Fibroblast of the conjunctiva (primary cell): ENCODE data around the gene DHRS4L2.
"Not testable (repeated sequence)": the region's sequence is repeated elsewhere in the genome, so short reads cannot be mapped to it uniquely, and the experiment has no call there.

ENCODE experiments used
- DNase-seq: peaks from one replicate; pipeline ENCODE4 v3.0.0-alpha.2; 2010; ENCODE audit warnings: low read depth

Gene DHRS4L2

DNA sequence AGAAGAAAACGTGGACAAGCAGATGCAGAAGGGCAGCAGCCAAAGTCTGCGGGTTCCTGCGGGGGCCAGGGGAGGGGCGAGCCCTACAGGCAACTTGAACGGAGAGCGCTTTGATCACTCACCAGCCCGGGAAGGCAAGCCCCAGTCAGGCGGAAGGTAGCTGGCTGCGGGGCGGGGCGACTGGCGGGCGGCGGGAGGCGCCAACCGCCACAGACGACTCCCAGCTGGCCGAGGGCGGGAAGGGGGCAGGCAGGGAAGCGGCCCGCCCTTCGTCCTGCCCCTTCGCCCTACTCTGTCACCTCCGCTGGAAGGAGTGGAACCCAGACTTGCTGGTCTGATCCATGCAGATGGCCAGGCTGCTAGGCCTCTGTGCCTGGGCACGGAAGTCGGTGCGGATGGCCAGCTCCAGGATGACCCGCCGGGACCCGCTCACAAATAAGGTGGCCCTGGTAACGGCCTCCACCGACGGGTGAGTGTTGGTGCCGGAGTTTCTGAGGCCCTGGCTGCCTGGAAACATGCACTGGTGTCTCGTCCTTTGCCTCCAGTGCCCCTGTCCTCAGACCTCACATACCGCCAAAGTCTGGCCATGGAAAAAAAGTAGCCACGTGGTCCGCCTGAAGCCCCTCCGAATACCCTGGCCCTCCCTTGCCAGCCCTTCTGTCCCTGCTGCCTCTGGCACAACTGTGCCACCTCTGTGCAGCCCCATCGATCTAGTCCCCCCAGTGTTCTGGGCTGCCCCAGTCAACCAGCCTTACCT, at the start of gene DHRS4L2:
TSS of gene DHRS4L2 (plus strand) at position 323 of the 757 bp plus-strand sequence. CDS start at position 342, 19 bp downstream.
- not testable (repeated sequence) for DNase-seq

GRCh38 chr14:23939607-23940326, 49.0 kb upstream of the DHRS4L2 start:
- DNase-seq = no peak

- DNase-seq = no peak
Observed at GRCh38 chr14:23941230-23941629, 47.5 kb upstream of the DHRS4L2 start.

- no peak for DNase-seq
Observed at GRCh38 chr14:23941669-23942068, 47.1 kb upstream of the DHRS4L2 start.

DNA sequence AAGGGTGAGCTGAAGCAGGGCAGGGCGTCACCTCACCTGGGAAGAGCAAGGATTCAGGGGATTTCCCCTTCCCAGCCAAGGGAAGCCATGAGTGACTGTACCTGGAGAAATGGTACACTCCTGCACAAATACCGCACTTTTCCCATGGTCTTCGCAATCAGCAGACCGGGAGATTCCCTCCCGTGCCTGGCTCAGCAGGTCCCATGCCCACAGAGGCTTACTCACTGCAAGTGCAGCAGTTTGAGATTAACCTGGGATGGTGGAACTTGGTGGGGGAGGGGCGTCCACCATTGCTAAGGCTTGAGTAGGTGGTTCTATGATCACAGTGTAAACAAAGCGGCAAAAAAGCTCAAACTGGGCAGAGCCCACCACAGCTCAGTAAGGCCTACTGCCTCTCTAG, 46.1 kb upstream of the DHRS4L2 start:
- DNase-seq = no peak

GRCh38 chr14:23949069-23949468, 39.7 kb upstream of the DHRS4L2 start:
- not testable (repeated sequence) for DNase-seq

- DNase-seq = no peak
Observed at GRCh38 chr14:23950411-23951135, 38.2 kb upstream of the DHRS4L2 start.

- DNase-seq = not testable (repeated sequence)
Observed at GRCh38 chr14:23951136-23951466, 37.6 kb upstream of the DHRS4L2 start.

GRCh38 chr14:23951590-23952201, 37.0 kb upstream of the DHRS4L2 start:
- no peak for DNase-seq

GRCh38 chr14:23953116-23953463, 35.6 kb upstream of the DHRS4L2 start:
- DNase-seq = not testable (repeated sequence)

DNA sequence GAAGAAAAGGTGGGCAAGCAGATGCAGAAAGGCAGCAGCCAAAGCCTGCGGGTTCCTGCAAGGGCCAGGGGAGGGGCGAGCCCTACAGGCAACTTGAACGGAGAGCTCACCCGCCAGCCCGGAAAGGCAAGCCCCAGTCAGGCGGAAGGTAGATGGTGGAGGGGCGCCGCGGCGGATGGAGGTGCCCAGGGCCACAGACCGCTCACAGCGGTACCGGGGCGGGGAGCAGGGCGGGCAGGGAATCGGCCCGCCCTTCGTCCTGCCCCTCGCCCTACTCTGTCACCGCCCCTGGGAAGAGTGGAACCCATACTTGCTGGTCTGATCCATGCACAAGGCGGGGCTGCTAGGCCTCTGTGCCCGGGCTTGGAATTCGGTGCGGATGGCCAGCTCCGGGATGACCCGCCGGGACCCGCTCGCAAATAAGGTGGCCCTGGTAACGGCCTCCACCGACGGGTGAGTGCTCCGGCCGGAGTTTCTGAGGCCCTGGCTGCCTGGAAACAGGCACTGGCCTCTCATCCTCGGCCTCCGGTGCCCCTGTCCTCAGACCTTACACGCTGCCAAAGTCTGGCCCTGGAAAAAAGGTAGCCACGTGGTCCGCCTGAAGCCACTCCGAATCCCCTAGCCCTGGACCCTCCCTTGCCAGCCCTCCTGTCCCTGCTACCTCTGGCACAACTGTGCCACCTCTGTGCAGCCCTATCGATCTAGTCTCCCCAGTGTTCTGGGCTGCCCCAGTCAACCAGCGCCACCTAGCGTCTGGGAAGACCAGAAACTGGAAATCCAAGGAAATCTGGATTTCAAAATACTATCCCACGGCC, 35.1 kb upstream of the DHRS4L2 start, which contains the start of gene DHRS4:
TSS of gene DHRS4 (plus strand) at position 307 of the 815 bp plus-strand sequence. CDS start at position 326, 19 bp downstream.
- peak; percentile 77 for DNase-seq

GRCh38 chr14:23954279-23954614, 34.5 kb upstream of the DHRS4L2 start:
- not testable (repeated sequence) for DNase-seq

DNA sequence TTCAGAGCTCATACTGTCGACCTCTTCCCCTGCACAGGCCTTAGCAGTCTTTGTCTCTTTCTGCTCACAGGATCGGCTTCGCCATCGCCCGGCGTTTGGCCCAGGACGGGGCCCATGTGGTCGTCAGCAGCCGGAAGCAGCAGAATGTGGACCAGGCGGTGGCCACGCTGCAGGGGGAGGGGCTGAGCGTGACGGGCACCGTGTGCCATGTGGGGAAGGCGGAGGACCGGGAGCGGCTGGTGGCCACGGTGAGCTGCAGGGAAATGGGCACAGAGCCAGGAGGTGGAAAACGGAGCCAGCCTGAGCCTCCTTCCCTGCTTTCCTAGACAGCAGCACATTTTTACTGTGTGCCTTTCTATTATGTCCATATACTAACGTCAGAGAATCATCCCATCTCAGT, 33.8 kb upstream of the DHRS4L2 start:
- DNase-seq = not testable (repeated sequence)

GRCh38 chr14:23955811-23956210, 32.9 kb upstream of the DHRS4L2 start:
- DNase-seq = not testable (repeated sequence)

DNA sequence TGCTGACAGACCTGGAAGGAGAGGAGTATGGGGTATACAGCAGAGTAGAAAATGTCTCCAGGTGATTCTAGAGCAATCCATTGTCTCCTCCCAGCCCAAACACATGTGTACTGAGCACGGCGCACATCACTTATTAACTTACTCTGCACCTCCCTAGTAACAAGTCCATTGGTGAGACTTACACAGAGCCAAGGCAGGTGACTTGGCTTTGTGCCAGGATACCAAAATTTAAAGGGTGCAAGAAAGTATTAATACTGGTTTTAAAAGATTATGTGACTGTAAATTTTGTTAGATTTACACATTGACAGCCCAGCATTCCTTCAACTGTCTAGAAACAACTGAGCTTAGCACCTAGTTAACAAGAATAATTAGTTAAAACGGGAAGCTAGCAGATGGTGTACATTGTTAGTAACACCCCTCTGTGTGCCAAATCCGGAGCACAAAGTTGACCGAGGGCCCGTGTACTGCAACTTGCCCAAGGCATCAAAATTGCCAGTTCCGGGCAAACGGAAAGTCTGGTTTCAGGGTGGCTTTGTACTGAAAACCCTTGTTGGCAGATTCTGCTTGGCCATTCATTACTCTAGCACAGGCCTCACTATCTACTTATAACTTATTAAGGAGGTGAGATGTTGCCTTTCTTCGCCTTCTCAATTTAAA, 30.7 kb upstream of the DHRS4L2 start:
- not testable (repeated sequence) for DNase-seq

DNA sequence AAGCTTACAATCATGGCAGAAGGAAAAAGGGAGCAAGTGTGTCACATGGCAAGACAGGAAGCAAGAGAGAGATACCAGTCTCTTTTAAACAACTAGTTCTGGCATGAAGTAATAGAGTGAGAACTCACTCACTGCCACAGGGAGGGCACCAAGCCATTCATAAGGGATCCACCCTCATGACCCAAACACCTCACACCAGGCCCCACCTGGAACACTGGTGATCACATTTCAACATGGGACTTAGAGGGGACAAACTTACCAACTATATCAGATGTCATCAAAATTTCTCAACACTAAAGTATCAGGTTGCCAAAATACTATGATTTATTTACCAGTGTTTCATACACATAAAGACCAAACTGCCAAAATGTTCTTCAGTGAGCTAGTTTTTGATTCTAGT, 27.8 kb upstream of the DHRS4L2 start:
- not testable (repeated sequence) for DNase-seq

- DNase-seq = not testable (repeated sequence)
Observed at GRCh38 chr14:23961704-23962103, 27.0 kb upstream of the DHRS4L2 start.

DNA sequence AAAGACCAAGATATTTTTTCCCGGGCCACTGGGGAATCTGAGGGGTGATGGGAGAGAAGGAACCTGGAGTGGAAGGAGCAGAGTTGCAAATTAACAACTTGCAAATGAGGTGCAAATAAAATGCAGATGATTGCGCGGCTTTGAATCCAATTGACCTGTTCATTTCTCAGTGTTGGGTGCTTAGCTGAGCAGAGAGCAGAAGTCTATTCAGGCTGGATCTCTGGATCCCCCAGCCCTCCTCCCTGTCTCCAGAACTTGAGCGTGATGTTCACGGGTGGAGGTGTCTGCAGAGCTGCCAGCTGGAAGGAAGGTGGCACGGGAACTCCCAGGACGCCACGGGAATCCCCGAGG, 19.6 kb upstream of the DHRS4L2 start:
- not testable (repeated sequence) for DNase-seq

DNA sequence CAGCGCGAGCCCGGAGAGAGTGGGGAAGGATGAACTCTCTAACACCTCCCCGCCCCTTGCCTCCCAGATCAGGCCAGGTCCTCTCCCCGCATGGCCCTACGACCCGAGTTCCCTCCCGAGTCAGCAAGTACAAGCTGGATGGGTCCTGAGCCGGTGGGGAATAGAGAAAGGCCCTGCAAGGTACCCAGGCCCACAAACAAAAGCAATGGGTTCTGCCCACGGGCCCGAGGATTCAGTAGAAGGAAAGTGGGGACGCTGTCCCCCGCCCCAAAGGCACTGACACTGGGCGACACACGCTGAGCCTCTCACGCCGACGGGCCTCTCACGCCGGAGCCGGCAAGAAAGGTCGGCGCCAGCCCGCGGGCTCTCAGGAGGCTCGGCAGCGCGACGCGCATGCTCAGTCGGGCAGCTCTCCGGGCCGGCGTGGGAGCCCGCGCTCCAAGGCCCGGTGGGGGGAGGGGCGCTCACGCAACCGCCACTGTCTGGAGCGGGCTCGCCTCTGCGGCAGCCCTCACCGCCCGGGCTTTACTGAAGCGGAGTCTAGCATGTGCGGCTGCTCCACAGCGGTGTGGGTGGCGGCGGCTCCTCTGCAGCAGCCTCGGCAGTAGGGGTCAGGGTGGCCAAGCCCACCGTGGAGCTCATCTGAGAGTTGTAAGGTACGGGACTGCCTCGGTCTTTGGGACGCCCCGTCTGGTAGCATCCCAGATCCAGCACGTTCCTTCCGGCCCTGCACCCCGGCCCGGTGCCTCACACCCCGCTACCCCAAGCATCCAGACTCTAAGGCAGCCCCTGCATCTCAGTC, 19.0 kb upstream of the DHRS4L2 start:
- not testable (repeated sequence) for DNase-seq

GRCh38 chr14:23970283-23970659, 18.5 kb upstream of the DHRS4L2 start:
- DNase-seq = not testable (repeated sequence)
